H1 (cell line): Measurements from ENCODE around the gene ENTPD2. TPM values are rescaled to one million over a fixed set of nuclear protein-coding genes. Genes with fewer than 3 reads are reported as not detected.

Experiments
- CTCF ChIA-PET: fragments of 300-600 bp; sonication (Branson Sonifier 250); formaldehyde crosslinking; loops from one replicate; lab custom pipeline; 2021; ENCODE audit not compliant: partially characterized antibody; lab: Charles Lee
- POLR2A ChIA-PET: fragments of 300-600 bp; sonication (Branson Sonifier 250); formaldehyde crosslinking; loops from one replicate; lab custom pipeline; 2021; ENCODE audit warnings: inconsistent platforms; ENCODE audit not compliant: partially characterized antibody; lab: Charles Lee
- DNase-seq, 2 experiments: peaks; one replicate each; pipeline versions ENCODE4 v3.0.0 to v3.0.0-alpha.2; 2010 to 2022; ENCODE audit warnings: low spot score in 2 of 2, low read depth in 1 of 2, mixed read lengths in 1 of 2
- FAIRE-seq: peaks from 2 replicates; lab custom pipeline; 2011; peaks lifted over from hg19 to GRCh38; lab: Jason Lieb, UNC
- H2AFZ ChIP-seq: 2 replicates; pipeline ENCODE4 v1.8.1; 2012; ENCODE audit warnings: low read length, inconsistent platforms
- H2AK5ac ChIP-seq: 2 replicates; pipeline ENCODE4 v1.6.1; 2013; ENCODE audit warnings: low read depth, low read length
- H2BK120ac ChIP-seq: replicated peaks from 2 replicates; pipeline ENCODE3; 2013; ENCODE audit warnings: low read depth, low read length, inconsistent platforms
- H2BK12ac ChIP-seq: 2 replicates; pipeline ENCODE4 v1.6.1; 2013; ENCODE audit warnings: low read depth, low read length
- H2BK15ac ChIP-seq: 2 replicates; pipeline ENCODE4 v1.6.1; 2013; ENCODE audit warnings: low read length
- H2BK20ac ChIP-seq: 2 replicates; pipeline ENCODE4 v1.6.1; 2013; ENCODE audit warnings: low read length
- H2BK5ac ChIP-seq: 2 replicates; pipeline ENCODE4 v1.6.1; 2013; ENCODE audit warnings: low read depth, low read length
- H3K14ac ChIP-seq: 2 replicates; pipeline ENCODE4 v1.6.1; 2013; ENCODE audit warnings: inconsistent platforms; ENCODE audit not compliant: insufficient read length
- H3K18ac ChIP-seq: 2 replicates; pipeline ENCODE4 v1.6.1; 2013; ENCODE audit warnings: low read length; ENCODE audit errors: extremely low read depth
- H3K23ac ChIP-seq: 2 replicates; pipeline ENCODE4 v1.6.1; 2013; ENCODE audit warnings: inconsistent platforms; ENCODE audit not compliant: insufficient read length
- H3K23me2 ChIP-seq: 2 replicates; pipeline ENCODE4 v1.6.1; 2013; ENCODE audit warnings: low read depth, low read length
- H3K27ac ChIP-seq: 2 replicates; pipeline ENCODE4 v1.6.1; 2011; ENCODE audit warnings: low read depth, low read length, inconsistent platforms
- H3K27me3 ChIP-seq, 4 experiments: replicated peaks in 1 of 4; 1 replicate in 1 of 4; 2 replicates in 3 of 4; pipeline versions ENCODE4 v1.6.1 to v1.8.1; 2011 to 2013; ENCODE audit warnings: low read length in 3 of 4, mild to moderate bottlenecking in 3 of 4, inconsistent platforms in 2 of 4, mixed read lengths in 2 of 4, moderate library complexity in 1 of 4; ENCODE audit not compliant: control insufficient read depth in 3 of 4, insufficient read depth in 3 of 4; ENCODE audit errors: extremely low read depth in 1 of 4
- H3K36me3 ChIP-seq, 4 experiments: 2 replicates each; pipeline versions ENCODE4 v1.6.1 to v1.8.1; 2011 to 2013; ENCODE audit warnings: mild to moderate bottlenecking in 4 of 4, low read length in 3 of 4, moderate library complexity in 2 of 4, control low read depth in 1 of 4, inconsistent platforms in 1 of 4; ENCODE audit not compliant: insufficient read depth in 4 of 4, control insufficient read depth in 2 of 4
- H3K4ac ChIP-seq: replicated peaks from 2 replicates; pipeline ENCODE3; 2013; ENCODE audit warnings: low read length, low read depth, mixed read lengths, inconsistent platforms; ENCODE audit not compliant: insufficient read length
- H3K4me1 ChIP-seq, 4 experiments: replicated peaks in 1 of 4; 1 replicate in 1 of 4; 2 replicates in 3 of 4; pipeline versions ENCODE4 v1.6.1 to v1.8.1; 2011 to 2013; ENCODE audit warnings: low read length in 3 of 4, inconsistent platforms in 2 of 4, mixed read lengths in 1 of 4; ENCODE audit not compliant: insufficient read depth in 4 of 4, control insufficient read depth in 3 of 4
- H3K4me2 ChIP-seq, 2 experiments: 2 replicates each; pipeline versions ENCODE4 v1.6.1 to v1.8.1; 2011 to 2013; ENCODE audit warnings: low read depth in 2 of 2, low read length in 2 of 2, control low read depth in 1 of 2, inconsistent platforms in 1 of 2, mild to moderate bottlenecking in 1 of 2; ENCODE audit not compliant: insufficient read depth in 1 of 2
- H3K4me3 ChIP-seq, 4 experiments: fragments of 200-600, 300-600 bp in 1 of 4; sonication (generic), shearing (Covaris generic), sonication (Bioruptor Twin) in 1 of 4; 2 replicates each; pipeline versions ENCODE4 v1.5.1 to v1.8.1; 2011 to 2016; ENCODE audit warnings: low read length in 4 of 4, low read depth in 3 of 4, control low read depth in 2 of 4, inconsistent platforms in 2 of 4, mild to moderate bottlenecking in 2 of 4, mixed read lengths in 1 of 4, moderate library complexity in 1 of 4; ENCODE audit not compliant: insufficient read depth in 2 of 4; ENCODE audit errors: extremely low read depth in 1 of 4
- H3K56ac ChIP-seq: replicated peaks from 2 replicates; pipeline ENCODE3; 2013; ENCODE audit warnings: low read depth, mild to moderate bottlenecking, mixed read lengths, low read length, inconsistent platforms; ENCODE audit not compliant: insufficient read length
- H3K79me1 ChIP-seq: 2 replicates; pipeline ENCODE4 v1.6.1; 2013; ENCODE audit warnings: low read depth, low read length, control low read depth
- H3K79me2 ChIP-seq, 2 experiments: 2 replicates each; pipeline versions ENCODE4 v1.6.1 to v1.8.1; 2012 to 2013; ENCODE audit warnings: low read length in 2 of 2, mild to moderate bottlenecking in 2 of 2, inconsistent platforms in 1 of 2; ENCODE audit not compliant: insufficient read depth in 2 of 2, control insufficient read depth in 1 of 2
- H3K9ac ChIP-seq, 4 experiments: replicated peaks in 1 of 4; 1 replicate in 1 of 4; 2 replicates in 3 of 4; pipeline versions ENCODE4 v1.6.1 to v1.8.1; 2011 to 2013; ENCODE audit warnings: low read depth in 3 of 4, low read length in 3 of 4, control low read depth in 2 of 4, mild to moderate bottlenecking in 2 of 4, moderate library complexity in 2 of 4, inconsistent platforms in 1 of 4; ENCODE audit errors: extremely low read depth in 1 of 4
- H3K9me3 ChIP-seq, 2 experiments: 2 replicates each; pipeline versions ENCODE4 v1.6.1 to v1.8.1; 2012 to 2013; ENCODE audit warnings: mild to moderate bottlenecking in 2 of 2, moderate library complexity in 2 of 2, control low read depth in 1 of 2, inconsistent platforms in 1 of 2, low read depth in 1 of 2, low read length in 1 of 2, mixed read lengths in 1 of 2; ENCODE audit not compliant: insufficient read depth in 2 of 2
- H4K20me1 ChIP-seq, 2 experiments: replicated peaks in 1 of 2; 2 replicates each; pipeline versions ENCODE3 to v1.8.1; 2011 to 2013; ENCODE audit warnings: inconsistent platforms in 2 of 2, low read length in 2 of 2, mild to moderate bottlenecking in 1 of 2; ENCODE audit not compliant: insufficient read depth in 2 of 2, control insufficient read depth in 1 of 2
- H4K5ac ChIP-seq: 2 replicates; pipeline ENCODE4 v1.6.1; 2013; ENCODE audit warnings: low read length, low read depth, mixed read lengths, inconsistent platforms; ENCODE audit not compliant: insufficient read length
- H4K8ac ChIP-seq: 2 replicates; pipeline ENCODE4 v1.8.0; 2013; ENCODE audit warnings: mild to moderate bottlenecking, moderate library complexity, low read length, inconsistent platforms; ENCODE audit not compliant: insufficient read depth; ENCODE audit errors: extremely low read depth
- H4K91ac ChIP-seq: replicated peaks from 2 replicates; pipeline ENCODE3; 2013; ENCODE audit warnings: low read length, mixed read lengths, inconsistent platforms; ENCODE audit not compliant: insufficient read length
- ATF2 ChIP-seq: IDR thresholded peaks from 2 replicates; pipeline ENCODE4 v1.6.1; 2012; ENCODE audit warnings: low read length, inconsistent platforms
- EGR1 ChIP-seq: IDR thresholded peaks from 2 replicates; pipeline ENCODE4 v1.6.1; 2011; ENCODE audit warnings: low read depth, low read length, borderline replicate concordance
- JUN ChIP-seq: IDR thresholded peaks from 2 replicates; pipeline ENCODE4 v1.6.1; 2011; ENCODE audit warnings: low read depth, mild to moderate bottlenecking, improper control_type of control experiment, low read length
- JUND ChIP-seq: IDR thresholded peaks from 2 replicates; pipeline ENCODE4 v1.6.1; 2011; ENCODE audit warnings: mild to moderate bottlenecking, improper control_type of control experiment, low read length
- MAFK ChIP-seq: IDR thresholded peaks from 2 replicates; pipeline ENCODE4 v1.6.1; 2012; ENCODE audit warnings: low read depth, mild to moderate bottlenecking, improper control_type of control experiment, low read length
- NANOG ChIP-seq: IDR thresholded peaks from 2 replicates; pipeline ENCODE4 v1.6.1; 2011; ENCODE audit warnings: low read length, low read depth, mild to moderate bottlenecking, inconsistent platforms; ENCODE audit not compliant: insufficient read depth, poor library complexity, severe bottlenecking
- POU5F1 ChIP-seq: IDR thresholded peaks from 2 replicates; pipeline ENCODE4 v1.6.1; 2011; ENCODE audit warnings: low read depth, mild to moderate bottlenecking, low read length, moderate library complexity
- RBBP5 ChIP-seq: IDR thresholded peaks from 2 replicates; pipeline ENCODE4 v1.7.1; 2012; ENCODE audit warnings: low read depth, mild to moderate bottlenecking, inconsistent platforms, low read length, moderate library complexity, borderline replicate concordance
- RNF2 ChIP-seq: fragments of 200-900, 300-1000 bp; sonication (generic); IDR thresholded peaks from 2 replicates; pipeline ENCODE4 v1.7.1; 2016; ENCODE audit warnings: borderline replicate concordance, low read depth, mild to moderate bottlenecking, antibody characterized with exemption, low read length; ENCODE audit not compliant: poor library complexity, severe bottlenecking; ENCODE audit errors: missing control alignments
- SIN3A ChIP-seq, 2 experiments: IDR thresholded peaks in 1 of 2; conservative IDR thresholded peaks in 1 of 2; 2 replicates each; pipeline ENCODE4 v1.6.1; 2011 to 2012; ENCODE audit warnings: low read length in 2 of 2, improper control_type of control experiment in 1 of 2, low read depth in 1 of 2, mild to moderate bottlenecking in 1 of 2
- TCF12 ChIP-seq: IDR thresholded peaks from 2 replicates; pipeline ENCODE4 v1.6.1; 2011; ENCODE audit warnings: low read depth, mild to moderate bottlenecking, low read length
- TEAD4 ChIP-seq: IDR thresholded peaks from 2 replicates; pipeline ENCODE4 v1.6.1; 2012; ENCODE audit warnings: low read depth, low read length, inconsistent platforms, mixed read lengths
- WGBS, 2 experiments: shearing (Covaris generic) in 1 of 2; methylation state at CpG; one replicate each; pipeline versions ENCODE4 v1.1.6 to v1.1.7; 2013 to 2015; ENCODE audit warnings: low lambda C conversion rate in 2 of 2, mixed read lengths in 2 of 2, inconsistent platforms in 1 of 2, low coverage in 1 of 2, missing lambda C conversion rate in 1 of 2; ENCODE audit not compliant: insufficient replicate concordance in 2 of 2, insufficient coverage in 1 of 2, insufficient read length in 1 of 2; ENCODE audit errors: extremely low coverage in 1 of 2, missing lambda C conversion rate in 1 of 2; 5-methylcytosine and 5-hydroxymethylcytosine counted together
- polyA plus RNA-seq, 7 experiments: library from polyadenylated mRNA; depleted of rRNA in 3 of 7; stranded (reverse) in 5 of 7; unstranded in 2 of 7; fragments of >200 nt in 5 of 7; fragments of 200-250 nt in 2 of 7; gene quantifications; 1 replicate in 5 of 7; 2 replicates in 1 of 7; 4 replicates in 1 of 7; pipeline versions ENCODE4 v1.2.1 to v1.2.3, GENCODE V29; 2011 to 2013; ENCODE audit warnings: missing spikeins in 2 of 7, mixed read lengths in 2 of 7
- total RNA-seq: library from RNA; stranded (reverse); fragmentation: NEBNext Ultra II Directional; extraction: Animal tissue kit (Norgen Biotek cat#: 25700); gene quantifications from 2 replicates; pipeline ENCODE4 v1.2.1, GENCODE V29; 2021

ENTPD2 gene
- total and polyA plus RNA-seq, 2 of the 8 experiments (the other 6 are each of a cell fraction or from before 2014, with no cell fraction given) = 0.65 to 3.8 TPM

GRCh38 chr9:137016436-137016835 is 37.4 kb downstream of the ENTPD2 start:
- Histone ChIP-seq H3K9ac (no peak overlapping the region), H3K23ac (no peak overlapping the region), H2AFZ (no peak overlapping the region), H2BK15ac (no peak overlapping the region), H3K27ac (no peak overlapping the region), H4K20me1 (peaks cover 0 to 2% of the 10 kb centered on the region in 2 experiments), H3K4me2 (no peak overlapping the region), H3K79me2 (no peaks in the 10 kb centered on the region), H3K18ac (no peak overlapping the region), H4K8ac (no peak overlapping the region), H2BK120ac (no peak overlapping the region), H3K9me3 (peaks cover 0 to 27% of the 10 kb centered on the region in 2 experiments; a peak in 2 of 4 replicates), H3K4me3 (no peak overlapping the region), H3K36me3 (peaks cover 0 to 13% (median 0%) of the 10 kb centered on the region in 4 experiments; a peak in 1 of 8 replicates), H3K79me1 (no peaks in the 10 kb centered on the region), H3K14ac (no peak overlapping the region), H3K4me1 (peaks cover 0 to 7% (median under 1%) of the 10 kb centered on the region in 4 experiments; a peak in 2 of 7 replicates), H3K4ac (no peak overlapping the region), H3K27me3 (no peaks in the 10 kb centered on the region; a peak in 1 of 7 replicates), H4K91ac (no peak overlapping the region), H4K5ac (no peak overlapping the region), H3K23me2 (no peaks in the 10 kb centered on the region; the same call in 1 of the 2 replicates), H2BK5ac (no peak overlapping the region), H2BK20ac (no peak overlapping the region), H3K56ac (no peak overlapping the region), H2BK12ac (no peak overlapping the region), H2AK5ac (no peak overlapping the region)
- WGBS, 2 experiments = 84% methylated on average over 11 of the region's 16 CpGs; no CpG with 5 or more reads in 1 of the 2 experiments
- ChIA-PET POLR2A (no interaction called here), CTCF (interaction anchor here (0.8 to 7.2 kb wide), 5 partner anchors 14 to 69 kb away, joined by 3 to 54 read pairs (median 6); partner anchors contain the start of genes ABCA2 and FUT7)
- FAIRE-seq (no peak), DNase-seq (no peak)
- TF ChIP-seq MAFK (no peak), JUND (no peak), POU5F1 (no peak), JUN (no peak), NANOG (no peak), ATF2 (no peak), SIN3A (conservative IDR thresholded peaks at IDR 0.05 in 1 of 2, IDR thresholded peaks at IDR 0.05 in 1 of 2; ENCODE audit: low read depth in 1 of 2, low read length in 2 of 2) (no peak), RNF2 (no peak), TCF12 (no peak), RBBP5 (no peak), TEAD4 (no peak), EGR1 (no peak)
